Measurements from ENCODE around the gene KRT74.

Gene KRT74

GRCh38 chr12:52519387-52519703, 54.3 kb downstream of the KRT74 start:
- DNase-seq, result no peak

- DNase-seq, result no peak
Measured at GRCh38 chr12:52518574-52519386, 54.9 kb downstream of the KRT74 start.

- no peak for DNase-seq
Measured at GRCh38 chr12:52517888-52518287, 55.8 kb downstream of the KRT74 start.

- DNase-seq, result no peak
Measured at GRCh38 chr12:52517005-52517835, 56.4 kb downstream of the KRT74 start.

- no peak for DNase-seq
Measured at GRCh38 chr12:52515927-52516831, 57.5 kb downstream of the KRT74 start.
